HepG2 (cell line): Measurements from ENCODE around the gene ZCCHC3. TPM values are rescaled to one million over a fixed set of nuclear protein-coding genes. Genes with fewer than 3 reads are reported as not detected.

ENCODE experiments used
- FOXP4 ChIP-seq: sonication (generic); formaldehyde crosslinking; IDR thresholded peaks from 2 replicates; pipeline ENCODE4 v1.4.0; 2020; ENCODE audit warnings: missing genetic modification reagents
- ZBTB42 ChIP-seq: sonication (generic); formaldehyde crosslinking; IDR thresholded peaks from 2 replicates; pipeline ENCODE4 v1.5.0; 2020; ENCODE audit warnings: mild to moderate bottlenecking, missing genetic modification reagents
- ZFX ChIP-seq: sonication (generic); formaldehyde crosslinking; IDR thresholded peaks from 2 replicates; pipeline ENCODE4 v1.4.0; 2020; ENCODE audit warnings: mild to moderate bottlenecking, low read depth, missing genetic modification reagents, moderate library complexity
- ZNF235 ChIP-seq: sonication (generic); formaldehyde crosslinking; IDR thresholded peaks from 2 replicates; pipeline ENCODE4 v1.8.1; 2023; ENCODE audit warnings: mild to moderate bottlenecking, missing genetic modification reagents, borderline replicate concordance
- ZNF354B ChIP-seq: sonication (generic); formaldehyde crosslinking; IDR thresholded peaks from 2 replicates; pipeline ENCODE4 v1.8.0; 2022; ENCODE audit warnings: mild to moderate bottlenecking, missing genetic modification reagents
- polyA plus RNA-seq, 8 experiments: library from polyadenylated mRNA; depleted of rRNA in 3 of 8; stranded (reverse) in 7 of 8; unstranded in 1 of 8; fragments of >200 nt; fragmentation: Illumina TruSeq in 4 of 8; extraction: Trizol in 4 of 8; gene quantifications; 2 replicates each; pipeline versions ENCODE4 v1.2.1 to v1.2.3, GENCODE V29; 2011 to 2016; ENCODE audit warnings: low read depth in 4 of 8, missing spikeins in 1 of 8, mixed read lengths in 1 of 8; ENCODE audit not compliant: insufficient read depth in 1 of 8
- total RNA-seq, 5 experiments: library from RNA; depleted of rRNA; stranded (reverse); fragments of >200 nt; fragmentation: Illumina TruSeq; extraction: Trizol; gene quantifications; 2 replicates each; pipeline ENCODE4 v1.2.3, GENCODE V29; 2016; ENCODE audit warnings: low read depth in 1 of 5
- TF ChIP-seq, protein P1 (sequence below): sonication (generic); formaldehyde crosslinking; IDR thresholded peaks from 2 replicates; pipeline ENCODE4 v1.8.0; 2022; ENCODE audit warnings: missing genetic modification reagents, mild to moderate bottlenecking, borderline replicate concordance
- TF ChIP-seq, protein P2 (sequence below): sonication (generic); formaldehyde crosslinking; IDR thresholded peaks from 2 replicates; pipeline ENCODE4 v1.4.0; 2020; ENCODE audit warnings: missing genetic modification reagents, mild to moderate bottlenecking, borderline replicate concordance
- TF ChIP-seq, protein P3 (sequence below): sonication (generic); formaldehyde crosslinking; IDR thresholded peaks from 2 replicates; pipeline ENCODE4 v1.8.0; 2022; ENCODE audit warnings: mild to moderate bottlenecking, missing genetic modification reagents; ENCODE audit not compliant: insufficient replicate concordance
- TF ChIP-seq, protein P4 (sequence below): sonication (generic); formaldehyde crosslinking; IDR thresholded peaks from 2 replicates; pipeline ENCODE4 v1.5.1; 2020; ENCODE audit warnings: mild to moderate bottlenecking, missing genetic modification reagents, borderline replicate concordance

Gene ZCCHC3
- total and polyA plus RNA-seq, 2 of the 13 experiments (the other 11 are each of a cell fraction or from before 2014, with no cell fraction given) = 46.6 to 63.0 TPM

GRCh38 chr20:290084-290831 lies 7.1 kb upstream of the ZCCHC3 start, which contains the start of gene C20orf96 (continued):
- TF ChIP-seq, protein P1, sequence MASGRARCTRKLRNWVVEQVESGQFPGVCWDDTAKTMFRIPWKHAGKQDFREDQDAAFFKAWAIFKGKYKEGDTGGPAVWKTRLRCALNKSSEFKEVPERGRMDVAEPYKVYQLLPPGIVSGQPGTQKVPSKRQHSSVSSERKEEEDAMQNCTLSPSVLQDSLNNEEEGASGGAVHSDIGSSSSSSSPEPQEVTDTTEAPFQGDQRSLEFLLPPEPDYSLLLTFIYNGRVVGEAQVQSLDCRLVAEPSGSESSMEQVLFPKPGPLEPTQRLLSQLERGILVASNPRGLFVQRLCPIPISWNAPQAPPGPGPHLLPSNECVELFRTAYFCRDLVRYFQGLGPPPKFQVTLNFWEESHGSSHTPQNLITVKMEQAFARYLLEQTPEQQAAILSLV (CRISPR knock-in tag) = peak; percentile 84; the same call in 1 of the 2 replicates
- TF ChIP-seq, protein P2, sequence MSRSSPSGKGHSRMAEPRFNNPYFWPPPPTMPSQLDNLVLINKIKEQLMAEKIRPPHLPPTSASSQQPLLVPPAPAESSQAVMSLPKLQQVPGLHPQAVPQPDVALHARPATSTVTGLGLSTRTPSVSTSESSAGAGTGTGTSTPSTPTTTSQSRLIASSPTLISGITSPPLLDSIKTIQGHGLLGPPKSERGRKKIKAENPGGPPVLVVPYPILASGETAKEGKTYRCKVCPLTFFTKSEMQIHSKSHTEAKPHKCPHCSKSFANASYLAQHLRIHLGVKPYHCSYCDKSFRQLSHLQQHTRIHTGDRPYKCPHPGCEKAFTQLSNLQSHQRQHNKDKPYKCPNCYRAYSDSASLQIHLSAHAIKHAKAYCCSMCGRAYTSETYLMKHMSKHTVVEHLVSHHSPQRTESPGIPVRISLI = peak; percentile 98
- 0 out of 2 replicates have a peak, but pooled peaks have one; percentile 75 for TF ChIP-seq ZNF354B (CRISPR knock-in tag)
- peak; percentile 21; the same call in 1 of the 2 replicates for TF ChIP-seq ZNF235
- TF ChIP-seq FOXP4 = peak; percentile 45; the same call in 1 of the 2 replicates
- TF ChIP-seq, protein P3, sequence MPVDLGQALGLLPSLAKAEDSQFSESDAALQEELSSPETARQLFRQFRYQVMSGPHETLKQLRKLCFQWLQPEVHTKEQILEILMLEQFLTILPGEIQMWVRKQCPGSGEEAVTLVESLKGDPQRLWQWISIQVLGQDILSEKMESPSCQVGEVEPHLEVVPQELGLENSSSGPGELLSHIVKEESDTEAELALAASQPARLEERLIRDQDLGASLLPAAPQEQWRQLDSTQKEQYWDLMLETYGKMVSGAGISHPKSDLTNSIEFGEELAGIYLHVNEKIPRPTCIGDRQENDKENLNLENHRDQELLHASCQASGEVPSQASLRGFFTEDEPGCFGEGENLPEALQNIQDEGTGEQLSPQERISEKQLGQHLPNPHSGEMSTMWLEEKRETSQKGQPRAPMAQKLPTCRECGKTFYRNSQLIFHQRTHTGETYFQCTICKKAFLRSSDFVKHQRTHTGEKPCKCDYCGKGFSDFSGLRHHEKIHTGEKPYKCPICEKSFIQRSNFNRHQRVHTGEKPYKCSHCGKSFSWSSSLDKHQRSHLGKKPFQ = peak; percentile 22
- TF ChIP-seq, protein P4, sequence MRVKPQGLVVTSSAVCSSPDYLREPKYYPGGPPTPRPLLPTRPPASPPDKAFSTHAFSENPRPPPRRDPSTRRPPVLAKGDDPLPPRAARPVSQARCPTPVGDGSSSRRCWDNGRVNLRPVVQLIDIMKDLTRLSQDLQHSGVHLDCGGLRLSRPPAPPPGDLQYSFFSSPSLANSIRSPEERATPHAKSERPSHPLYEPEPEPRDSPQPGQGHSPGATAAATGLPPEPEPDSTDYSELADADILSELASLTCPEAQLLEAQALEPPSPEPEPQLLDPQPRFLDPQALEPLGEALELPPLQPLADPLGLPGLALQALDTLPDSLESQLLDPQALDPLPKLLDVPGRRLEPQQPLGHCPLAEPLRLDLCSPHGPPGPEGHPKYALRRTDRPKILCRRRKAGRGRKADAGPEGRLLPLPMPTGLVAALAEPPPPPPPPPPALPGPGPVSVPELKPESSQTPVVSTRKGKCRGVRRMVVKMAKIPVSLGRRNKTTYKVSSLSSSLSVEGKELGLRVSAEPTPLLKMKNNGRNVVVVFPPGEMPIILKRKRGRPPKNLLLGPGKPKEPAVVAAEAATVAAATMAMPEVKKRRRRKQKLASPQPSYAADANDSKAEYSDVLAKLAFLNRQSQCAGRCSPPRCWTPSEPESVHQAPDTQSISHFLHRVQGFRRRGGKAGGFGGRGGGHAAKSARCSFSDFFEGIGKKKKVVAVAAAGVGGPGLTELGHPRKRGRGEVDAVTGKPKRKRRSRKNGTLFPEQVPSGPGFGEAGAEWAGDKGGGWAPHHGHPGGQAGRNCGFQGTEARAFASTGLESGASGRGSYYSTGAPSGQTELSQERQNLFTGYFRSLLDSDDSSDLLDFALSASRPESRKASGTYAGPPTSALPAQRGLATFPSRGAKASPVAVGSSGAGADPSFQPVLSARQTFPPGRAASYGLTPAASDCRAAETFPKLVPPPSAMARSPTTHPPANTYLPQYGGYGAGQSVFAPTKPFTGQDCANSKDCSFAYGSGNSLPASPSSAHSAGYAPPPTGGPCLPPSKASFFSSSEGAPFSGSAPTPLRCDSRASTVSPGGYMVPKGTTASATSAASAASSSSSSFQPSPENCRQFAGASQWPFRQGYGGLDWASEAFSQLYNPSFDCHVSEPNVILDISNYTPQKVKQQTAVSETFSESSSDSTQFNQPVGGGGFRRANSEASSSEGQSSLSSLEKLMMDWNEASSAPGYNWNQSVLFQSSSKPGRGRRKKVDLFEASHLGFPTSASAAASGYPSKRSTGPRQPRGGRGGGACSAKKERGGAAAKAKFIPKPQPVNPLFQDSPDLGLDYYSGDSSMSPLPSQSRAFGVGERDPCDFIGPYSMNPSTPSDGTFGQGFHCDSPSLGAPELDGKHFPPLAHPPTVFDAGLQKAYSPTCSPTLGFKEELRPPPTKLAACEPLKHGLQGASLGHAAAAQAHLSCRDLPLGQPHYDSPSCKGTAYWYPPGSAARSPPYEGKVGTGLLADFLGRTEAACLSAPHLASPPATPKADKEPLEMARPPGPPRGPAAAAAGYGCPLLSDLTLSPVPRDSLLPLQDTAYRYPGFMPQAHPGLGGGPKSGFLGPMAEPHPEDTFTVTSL (CRISPR knock-in tag) = no peak; the same call in 1 of the 2 replicates
- TF ChIP-seq ZBTB42 (CRISPR knock-in tag) = peak; percentile 48; the same call in 1 of the 2 replicates
- TF ChIP-seq ZFX (CRISPR knock-in tag) = peak; percentile 65
